Immature natural killer cell (primary cell): ENCODE measurements around the gene PRR12. TPM values are rescaled to one million over a fixed set of nuclear protein-coding genes. Genes with fewer than 3 reads are reported as not detected.

Experiments used
- DNase-seq, 3 donors: peaks; one replicate each; pipeline ENCODE4 v3.0.0; 2022; ENCODE audit warnings: mixed read lengths in 1 of 3
- H3K27ac Mint-ChIP-seq, 6 donors: one replicate each; pipeline ENCODE4 v1.8.0; 2020; ENCODE audit warnings: mixed read lengths in 6 of 6, mild to moderate bottlenecking in 5 of 6, inconsistent platforms in 4 of 6, moderate library complexity in 3 of 6
- H3K27me3 Mint-ChIP-seq, 3 donors: one replicate each; pipeline ENCODE4 v1.8.0; 2020 to 2021; ENCODE audit warnings: low read depth in 3 of 3, mild to moderate bottlenecking in 3 of 3, mixed read lengths in 3 of 3, moderate library complexity in 3 of 3, inconsistent platforms in 1 of 3
- H3K36me3 Mint-ChIP-seq, 3 donors: one replicate each; pipeline ENCODE4 v1.8.0; 2020; ENCODE audit warnings: mixed read lengths in 3 of 3, inconsistent platforms in 2 of 3, mild to moderate bottlenecking in 2 of 3
- H3K4me1 Mint-ChIP-seq, 2 donors: one replicate each; pipeline ENCODE4 v1.8.0; 2020; ENCODE audit warnings: inconsistent platforms in 2 of 2, mild to moderate bottlenecking in 2 of 2, mixed read lengths in 2 of 2, moderate library complexity in 1 of 2
- H3K4me3 Mint-ChIP-seq, 5 donors: one replicate each; pipeline ENCODE4 v1.8.0; 2020; ENCODE audit warnings: mild to moderate bottlenecking in 5 of 5, mixed read lengths in 5 of 5, inconsistent platforms in 3 of 5, moderate library complexity in 3 of 5
- H3K9me3 Mint-ChIP-seq, 6 donors: one replicate each; pipeline ENCODE4 v1.8.0; 2020; ENCODE audit warnings: mild to moderate bottlenecking in 6 of 6, mixed read lengths in 6 of 6, inconsistent platforms in 4 of 6, moderate library complexity in 3 of 6
- polyA plus RNA-seq, 3 donors: library from polyadenylated mRNA; unstranded; fragments of 300-500 nt; fragmentation: Illumina TruSeq; gene quantifications; one replicate each; pipeline ENCODE4 v1.2.3, GENCODE V29; 2021

PRR12 gene
- polyA plus RNA-seq, 3 donors from 2014 or later = 0.21 to 4.0 (median 2.0) TPM

DNA sequence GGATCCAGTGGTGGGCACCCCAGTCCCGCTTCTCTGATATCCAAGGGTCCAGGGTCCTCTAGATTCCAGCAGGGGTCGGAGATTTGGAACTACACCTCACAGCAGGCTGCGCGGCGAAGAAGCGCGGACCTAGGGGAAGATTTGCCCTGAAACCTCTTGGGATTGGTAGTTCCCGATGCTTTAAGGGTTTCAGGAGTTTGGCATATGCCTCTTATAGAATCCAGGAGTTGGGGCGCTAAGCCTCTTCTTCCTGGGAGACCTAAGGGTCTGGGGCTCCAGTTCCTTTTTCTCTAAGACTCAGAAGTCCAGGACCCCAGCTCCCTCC lies 75.1 kb downstream of the PRR12 start:
- H3K4me1 Mint-ChIP-seq = peaks cover 44 to 45% of the 10 kb centered on the region in 2 donors
- H3K27me3 Mint-ChIP-seq = peaks cover 7 to 12% (median 11%) of the 10 kb centered on the region in 3 donors
- DNase-seq = no peak
- H3K9me3 Mint-ChIP-seq = no peaks in the 10 kb centered on the region
- H3K36me3 Mint-ChIP-seq = peaks cover 0 to 5% (median 3%) of the 10 kb centered on the region in 3 donors
- H3K4me3 Mint-ChIP-seq = peak overlapping the region; percentile 96 to 99 (median 97)
- H3K27ac Mint-ChIP-seq = peak overlapping the region; percentile 93 to 99 (median 96)

DNA sequence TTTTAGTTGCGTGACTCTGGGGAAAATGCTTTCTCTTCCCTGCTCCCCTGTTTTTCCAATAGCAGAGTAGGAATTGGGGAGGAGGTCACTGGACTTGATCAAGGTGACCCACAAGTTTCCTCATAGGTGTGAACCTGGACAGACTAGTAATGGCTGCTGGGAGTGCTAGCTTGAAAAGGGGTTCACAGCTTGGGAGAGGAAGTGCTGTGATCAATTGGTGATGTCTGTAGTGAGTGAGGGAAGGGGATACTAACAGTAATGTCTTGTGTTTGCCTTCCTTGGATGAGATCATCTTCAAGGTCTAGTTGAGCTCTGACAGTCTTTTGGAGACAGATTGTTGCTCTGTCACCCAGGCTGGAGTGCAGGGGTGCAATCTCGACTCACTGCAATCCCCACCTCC lies 76.5 kb downstream of the PRR12 start:
- Mint-ChIP-seq H3K4me1 (peaks cover 49 to 51% of the 10 kb centered on the region in 2 donors), H3K27me3 (peaks cover 7 to 15% (median 11%) of the 10 kb centered on the region in 3 donors), H3K27ac (peak overlapping the region in 5 of 6 donors; percentile 25 to 93 (median 61)), H3K36me3 (peaks cover 0 to 5% (median 3%) of the 10 kb centered on the region in 3 donors), H3K9me3 (no peaks in the 10 kb centered on the region), H3K4me3 (peak overlapping the region; percentile 96 to 99 (median 97))
- no peak for DNase-seq

DNA sequence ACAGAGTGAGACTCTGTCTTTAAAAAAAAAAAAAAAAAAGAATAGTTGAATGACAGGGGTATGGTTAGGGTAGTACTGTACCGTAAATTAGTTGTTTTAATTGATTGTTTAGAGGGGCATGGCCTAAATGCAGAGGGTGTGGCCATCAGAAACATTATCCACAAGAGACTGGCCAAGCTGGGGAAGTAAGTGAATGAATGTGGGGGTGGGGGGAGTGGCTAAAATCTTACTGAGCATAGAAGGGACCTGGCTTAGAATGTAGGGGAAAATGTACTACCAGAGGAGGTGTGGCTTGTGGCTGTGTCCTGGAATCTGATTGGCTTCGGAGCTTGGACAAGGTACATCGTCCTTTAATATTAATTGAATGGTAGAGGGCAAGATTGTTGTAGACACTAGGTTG lies 78.5 kb downstream of the PRR12 start:
- Mint-ChIP-seq H3K27ac (no peak overlapping the region), H3K4me1 (peaks cover 30 to 37% of the 10 kb centered on the region in 2 donors), H3K27me3 (peaks cover 5 to 13% (median 5%) of the 10 kb centered on the region in 3 donors), H3K36me3 (peaks cover 0 to 5% (median 3%) of the 10 kb centered on the region in 3 donors), H3K9me3 (no peaks in the 10 kb centered on the region), H3K4me3 (no peak overlapping the region)
- DNase-seq = no peak

DNA sequence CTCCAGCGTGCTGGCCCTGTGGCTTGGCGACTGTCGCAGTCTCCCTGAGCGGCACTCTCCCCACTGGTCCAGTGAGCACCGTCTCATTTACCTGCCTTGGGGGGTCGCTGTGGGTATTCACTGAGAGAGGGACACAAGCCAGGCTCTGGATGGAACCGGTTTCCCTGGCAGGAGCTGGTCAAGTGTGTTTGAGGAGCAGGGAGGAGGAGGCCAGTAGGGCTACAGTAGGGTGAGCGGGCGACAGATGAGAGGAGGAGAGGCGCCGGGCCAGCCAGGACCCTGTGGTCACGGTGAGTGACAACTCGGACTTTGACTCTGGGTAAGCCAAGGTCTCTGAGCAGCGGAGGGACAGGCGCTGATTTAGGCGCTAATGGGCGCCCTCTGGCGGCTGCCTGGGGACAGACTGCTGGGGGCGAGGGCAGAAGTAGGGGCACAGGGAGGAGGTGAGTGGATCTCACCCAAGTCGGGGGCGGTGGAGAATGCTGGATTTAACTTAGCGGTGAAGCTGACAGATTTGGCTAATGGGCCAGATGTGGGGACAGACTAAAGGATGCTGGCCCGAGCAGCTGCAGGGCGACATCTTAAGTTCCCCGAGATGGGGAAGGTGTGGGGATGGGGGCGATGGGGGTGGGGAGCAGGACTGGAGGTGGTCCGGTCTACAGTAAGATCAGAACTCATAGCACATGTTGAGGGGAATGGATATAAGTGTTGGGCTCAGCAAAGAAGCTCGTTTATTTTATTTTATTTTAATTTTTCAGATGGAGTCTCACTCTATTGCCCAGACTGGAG lies 81.3 kb downstream of the PRR12 start:
- Mint-ChIP-seq H3K4me1 (peaks cover 20 to 22% of the 10 kb centered on the region in 2 donors), H3K36me3 (peaks cover 0 to 5% (median 3%) of the 10 kb centered on the region in 3 donors), H3K4me3 (no peak overlapping the region), H3K9me3 (no peaks in the 10 kb centered on the region), H3K27ac (peak overlapping the region in 2 of 6 donors; percentile 49 to 61), H3K27me3 (peaks cover 8 to 14% (median 11%) of the 10 kb centered on the region in 3 donors)
- peak; percentile 69 to 74 (median 69) for DNase-seq

Other genes starting within 250 kb of the PRR12 start
- not detected for gene TEAD2, start 228.8 kb upstream of the PRR12 start, polyA plus RNA-seq
- not detected for gene DKKL1, start 227.3 kb upstream of the PRR12 start, polyA plus RNA-seq
- gene KASH5, start 202.9 kb upstream of the PRR12 start, polyA plus RNA-seq = not detected
- gene PTH2, start 167.7 kb upstream of the PRR12 start, polyA plus RNA-seq = not detected
- not detected for gene GFY, start 165.8 kb upstream of the PRR12 start, polyA plus RNA-seq
- not detected for gene SLC17A7, start 149.7 kb upstream of the PRR12 start, polyA plus RNA-seq
- 10 to 100 TPM; 91.4 to 97.6 (median 93.3) TPM for gene PIH1D1, start 139.4 kb upstream of the PRR12 start, polyA plus RNA-seq
- gene ALDH16A1, start 138.0 kb upstream of the PRR12 start, polyA plus RNA-seq = 10 to 100 TPM; 37.2 to 57.0 (median 42.4) TPM
- 10 to 100 TPM; 22.6 to 36.6 (median 28.3) TPM for gene FLT3LG, start 117.0 kb upstream of the PRR12 start, polyA plus RNA-seq
- gene RPL13A, start 103.6 kb upstream of the PRR12 start, polyA plus RNA-seq = 1,000 to 10,000 TPM in 2 of 3 donors, 100 to 1,000 TPM in 1; 840 to 2,055 (median 1,247) TPM
- 1,000 to 10,000 TPM; 1,178 to 2,153 (median 1,290) TPM for gene RPS11, start 94.7 kb upstream of the PRR12 start, polyA plus RNA-seq
- 10 to 100 TPM; 13.8 to 35.9 (median 34.9) TPM for gene FCGRT, start 78.5 kb upstream of the PRR12 start, polyA plus RNA-seq
- gene RCN3, start 63.2 kb upstream of the PRR12 start, polyA plus RNA-seq = 1 to 10 TPM in 2 of 3 donors, under 1 TPM in 1; 0.86 to 1.7 (median 1.0) TPM
- gene NOSIP, start 10.6 kb upstream of the PRR12 start, polyA plus RNA-seq = 100 to 1,000 TPM; 196 to 251 (median 239) TPM
- under 1 TPM in 1 of 3 donors, not detected in 2; 0.78 TPM for gene PRRG2, start 9.9 kb upstream of the PRR12 start, polyA plus RNA-seq
- 10 to 100 TPM in 2 of 3 donors, 1 to 10 TPM in 1; 9.0 to 17.3 (median 13.5) TPM for gene RRAS, start 49.0 kb downstream of the PRR12 start, polyA plus RNA-seq
- gene SCAF1, start 51.0 kb downstream of the PRR12 start, polyA plus RNA-seq = 1 to 10 TPM in 1 of 3 donors, under 1 TPM in 1, not detected in 1; 0.87 to 2.6 TPM
- 10 to 100 TPM; 63.8 to 82.0 (median 78.9) TPM for gene IRF3, start 74.7 kb downstream of the PRR12 start, polyA plus RNA-seq
- 10 to 100 TPM; 12.0 to 21.1 (median 20.4) TPM for gene BCL2L12, start 74.8 kb downstream of the PRR12 start, polyA plus RNA-seq
- 100 to 1,000 TPM; 125 to 204 (median 188) TPM for gene PRMT1, start 86.1 kb downstream of the PRR12 start, polyA plus RNA-seq
- under 1 TPM in 1 of 3 donors, not detected in 2; 0.28 TPM for gene ADM5, start 98.4 kb downstream of the PRR12 start, polyA plus RNA-seq
- not detected for gene CPT1C, start 99.9 kb downstream of the PRR12 start, polyA plus RNA-seq
- gene TSKS, start 172.1 kb downstream of the PRR12 start, polyA plus RNA-seq = under 1 TPM in 1 of 3 donors, not detected in 2; 0.19 TPM
- gene AP2A1, start 175.8 kb downstream of the PRR12 start, polyA plus RNA-seq = 10 to 100 TPM in 2 of 3 donors, 1 to 10 TPM in 1; 6.4 to 27.7 (median 11.6) TPM
- gene FUZ, start 222.1 kb downstream of the PRR12 start, polyA plus RNA-seq = 10 to 100 TPM in 1 of 3 donors, 1 to 10 TPM in 2; 7.3 to 12.0 (median 8.2) TPM
- gene MED25, start 227.1 kb downstream of the PRR12 start, polyA plus RNA-seq = 10 to 100 TPM in 2 of 3 donors, 1 to 10 TPM in 1; 5.0 to 30.4 (median 13.9) TPM